HEK293 (cell line): ENCODE data around the gene COL5A1.

Experiments
- CTCF ChIA-PET: fragments of 350-600 bp; formaldehyde crosslinking; extraction: SDS; loops from one replicate; lab custom pipeline; 2021; ENCODE audit warnings: antibody characterized with exemption; lab: Yijun Ruan, JAX
- POLR2A ChIA-PET: fragments of 300-600 bp; formaldehyde crosslinking; extraction: SDS; loops from one replicate; lab custom pipeline; 2020; ENCODE audit warnings: antibody characterized with exemption, inconsistent platforms; lab: Yijun Ruan, JAX
- H3K27ac ChIP-seq: fragments of 200-500 bp; sonication (Bioruptor generic); 2 replicates; pipeline ENCODE4 v1.5.1; 2014; ENCODE audit warnings: low read depth, low read length, control low read depth, inconsistent platforms; ENCODE audit errors: extremely low read depth
- H3K36me3 ChIP-seq, 2 experiments: fragments of 200-500 bp in 1 of 2; sonication (Bioruptor generic) in 1 of 2; 1 replicate in 1 of 2; 2 replicates in 1 of 2; pipeline ENCODE4 v1.5.1; 2014 to 2017; ENCODE audit warnings: inconsistent platforms in 2 of 2, low read length in 2 of 2; ENCODE audit not compliant: control insufficient read depth in 2 of 2, insufficient read depth in 1 of 2
- H3K4me1 ChIP-seq: fragments of 200-500 bp; sonication (Bioruptor generic); 2 replicates; pipeline ENCODE4 v1.5.1; 2014; ENCODE audit warnings: mild to moderate bottlenecking, low read length, inconsistent platforms; ENCODE audit not compliant: control insufficient read depth, insufficient read depth
- H3K4me3 ChIP-seq: 2 replicates; pipeline ENCODE4 v1.5.1; 2011; ENCODE audit warnings: low read depth, mild to moderate bottlenecking, control low read depth, low read length, moderate library complexity
- H3K9me3 ChIP-seq: fragments of 200-500 bp; sonication (Bioruptor generic); 2 replicates; pipeline ENCODE4 v1.5.1; 2014; ENCODE audit warnings: low read depth, low read length, inconsistent platforms; ENCODE audit not compliant: control insufficient read depth, insufficient read depth
- GLI4 ChIP-seq: fragments of 450-650 bp; formaldehyde crosslinking; IDR thresholded peaks from 2 replicates; pipeline ENCODE4 v1.5.1; 2016; ENCODE audit warnings: missing biosample characterization, missing genetic modification characterization
- MEIS1 ChIP-seq: sonication (generic); formaldehyde crosslinking; IDR thresholded peaks from 2 replicates; pipeline ENCODE4 v1.8.1; 2022; ENCODE audit warnings: missing genetic modification reagents, mild to moderate bottlenecking, borderline replicate concordance
- MYNN ChIP-seq: fragments of 450-650 bp; formaldehyde crosslinking; IDR thresholded peaks from 2 replicates; pipeline ENCODE4 v1.5.1; 2016; ENCODE audit warnings: missing biosample characterization, missing genetic modification characterization, borderline replicate concordance
- SP3 ChIP-seq: fragments of 450-650 bp; formaldehyde crosslinking; IDR thresholded peaks from 2 replicates; pipeline ENCODE4 v1.5.1; 2016; ENCODE audit warnings: missing biosample characterization, missing genetic modification characterization
- SP7 ChIP-seq: fragments of 450-650 bp; formaldehyde crosslinking; IDR thresholded peaks from 2 replicates; pipeline ENCODE4 v1.5.1; 2016; ENCODE audit warnings: missing biosample characterization, missing genetic modification characterization
- TSHZ1 ChIP-seq: fragments of 450-650 bp; formaldehyde crosslinking; IDR thresholded peaks from 2 replicates; pipeline ENCODE4 v1.5.1; 2016; ENCODE audit warnings: missing biosample characterization, missing genetic modification characterization, borderline replicate concordance
- YY1 ChIP-seq: fragments of 450-650 bp; formaldehyde crosslinking; IDR thresholded peaks from 2 replicates; pipeline ENCODE4 v1.5.1; 2018; ENCODE audit warnings: missing biosample characterization, missing genetic modification characterization
- ZBTB44 ChIP-seq: fragments of 450-650 bp; IDR thresholded peaks from 2 replicates; pipeline ENCODE4 v1.5.1; 2018; ENCODE audit warnings: missing biosample characterization, mild to moderate bottlenecking, missing genetic modification characterization
- ZBTB48 ChIP-seq: fragments of 450-650 bp; formaldehyde crosslinking; IDR thresholded peaks from 2 replicates; pipeline ENCODE4 v1.5.1; 2016; ENCODE audit warnings: missing biosample characterization, missing genetic modification characterization
- ZBTB8A ChIP-seq: fragments of 450-650 bp; formaldehyde crosslinking; IDR thresholded peaks from 2 replicates; pipeline ENCODE4 v1.5.1; 2016; ENCODE audit warnings: missing biosample characterization, missing genetic modification characterization
- ZNF114 ChIP-seq: fragments of 450-650 bp; formaldehyde crosslinking; IDR thresholded peaks from 2 replicates; pipeline ENCODE4 v1.5.0; 2017; ENCODE audit warnings: missing biosample characterization, missing genetic modification characterization
- ZNF157 ChIP-seq: fragments of 450-650 bp; formaldehyde crosslinking; IDR thresholded peaks from 2 replicates; pipeline ENCODE4 v1.5.1; 2016; ENCODE audit warnings: missing biosample characterization, missing genetic modification characterization
- ZNF16 ChIP-seq: fragments of 450-650 bp; formaldehyde crosslinking; IDR thresholded peaks from 2 replicates; pipeline ENCODE4 v1.5.1; 2016; ENCODE audit warnings: low read depth, missing biosample characterization, missing genetic modification characterization
- ZNF366 ChIP-seq: fragments of 450-650 bp; formaldehyde crosslinking; conservative IDR thresholded peaks from 2 replicates; pipeline ENCODE4 v1.5.1; 2016; ENCODE audit warnings: missing biosample characterization, missing genetic modification characterization
- ZNF416 ChIP-seq: fragments of 450-650 bp; formaldehyde crosslinking; IDR thresholded peaks from 2 replicates; pipeline ENCODE4 v1.5.1; 2016; ENCODE audit warnings: missing biosample characterization, missing genetic modification characterization
- ZNF426 ChIP-seq: fragments of 450-650 bp; formaldehyde crosslinking; IDR thresholded peaks from 2 replicates; pipeline ENCODE4 v1.5.1; 2017; ENCODE audit warnings: missing biosample characterization, missing genetic modification characterization, mild to moderate bottlenecking, inconsistent platforms, moderate library complexity
- ZNF488 ChIP-seq: fragments of 450-650 bp; formaldehyde crosslinking; IDR thresholded peaks from 2 replicates; pipeline ENCODE4 v1.5.1; 2016; ENCODE audit warnings: missing biosample characterization, missing genetic modification characterization
- ZNF513 ChIP-seq: fragments of 450-650 bp; IDR thresholded peaks from 2 replicates; pipeline ENCODE4 v1.5.1; 2018; ENCODE audit warnings: missing biosample characterization, missing genetic modification characterization
- ZNF561 ChIP-seq: fragments of 450-650 bp; IDR thresholded peaks from 2 replicates; pipeline ENCODE4 v1.5.1; 2018; ENCODE audit warnings: missing biosample characterization, missing genetic modification characterization, borderline replicate concordance
- ZNF600 ChIP-seq: fragments of 450-650 bp; formaldehyde crosslinking; IDR thresholded peaks from 2 replicates; pipeline ENCODE4 v1.5.1; 2016; ENCODE audit warnings: missing biosample characterization, missing genetic modification characterization
- ZNF660 ChIP-seq: fragments of 450-650 bp; IDR thresholded peaks from 2 replicates; pipeline ENCODE4 v1.5.1; 2018; ENCODE audit warnings: missing biosample characterization, mild to moderate bottlenecking, missing genetic modification characterization
- ZNF670 ChIP-seq: fragments of 450-650 bp; formaldehyde crosslinking; IDR thresholded peaks from 2 replicates; pipeline ENCODE4 v1.5.1; 2016; ENCODE audit warnings: missing biosample characterization, missing genetic modification characterization, low read depth
- ZNF677 ChIP-seq: fragments of 450-650 bp; IDR thresholded peaks from 2 replicates; pipeline ENCODE4 v1.5.0; 2018; ENCODE audit warnings: missing biosample characterization, mild to moderate bottlenecking, missing genetic modification characterization, moderate library complexity
- ZNF704 ChIP-seq: fragments of 450-650 bp; formaldehyde crosslinking; IDR thresholded peaks from 2 replicates; pipeline ENCODE4 v1.5.1; 2016; ENCODE audit warnings: missing biosample characterization, missing genetic modification characterization
- ZNF792 ChIP-seq: fragments of 450-650 bp; formaldehyde crosslinking; IDR thresholded peaks from 2 replicates; pipeline ENCODE4 v1.5.1; 2016; ENCODE audit warnings: missing biosample characterization, missing genetic modification characterization
- ZNF843 ChIP-seq: fragments of 450-650 bp; formaldehyde crosslinking; IDR thresholded peaks from 2 replicates; pipeline ENCODE4 v1.5.1; 2016; ENCODE audit warnings: missing biosample characterization, missing genetic modification characterization

COL5A1 gene

GRCh38 chr9:134835448-134835847, 193.8 kb downstream of the COL5A1 start:
- POLR2A ChIA-PET = no interaction called here
- H3K9me3 ChIP-seq = no peaks in the 10 kb centered on the region
- CTCF ChIA-PET = interaction anchor here (0.6 kb wide), 1 partner anchor 104 kb away, joined by 3 read pairs; no protein-coding TSS in a partner anchor
- no peaks in the 10 kb centered on the region for H3K36me3 ChIP-seq
- no peak overlapping the region for H3K4me3 ChIP-seq
- no peak for TF ChIP-seq ZNF843 (tag by site-specific recombination)
- TF ChIP-seq ZNF416 (tag by site-specific recombination) = no peak
- TF ChIP-seq MEIS1 (CRISPR knock-in tag) = no peak
- TF ChIP-seq ZBTB8A (tag by site-specific recombination) = no peak
- TF ChIP-seq ZNF792 = no peak
- no peak for TF ChIP-seq ZBTB48 (tag by site-specific recombination)
- no peak for TF ChIP-seq SP3 (tag by site-specific recombination)
- no peak for TF ChIP-seq TSHZ1
- no peak for TF ChIP-seq MYNN (tag by site-specific recombination)
- no peak for TF ChIP-seq ZNF677 (tag by site-specific recombination)
- no peak for TF ChIP-seq ZNF704 (tag by site-specific recombination)
- no peak for TF ChIP-seq ZNF426 (tag by site-specific recombination)
- TF ChIP-seq ZNF513 (tag by site-specific recombination) = no peak
- TF ChIP-seq ZBTB44 = no peak
- TF ChIP-seq ZNF114 (tag by site-specific recombination) = no peak
- TF ChIP-seq, all 188 proteins: peak for 0
- H3K4me1 ChIP-seq = no peaks in the 10 kb centered on the region
- H3K27ac ChIP-seq = no peak overlapping the region

GRCh38 chr9:134835987-134836386, 194.4 kb downstream of the COL5A1 start:
- POLR2A ChIA-PET = no interaction called here

More at GRCh38 chr9:134835987-134836386, 194.4 kb downstream of the COL5A1 start:
- CTCF ChIA-PET = no interaction called here
- H3K4me3 ChIP-seq = no peak overlapping the region
- H3K9me3 ChIP-seq = no peaks in the 10 kb centered on the region
- H3K4me1 ChIP-seq = no peaks in the 10 kb centered on the region
- H3K36me3 ChIP-seq = no peaks in the 10 kb centered on the region
- H3K27ac ChIP-seq = no peak overlapping the region
- TF ChIP-seq ZNF660 (tag by site-specific recombination) (no peak), ZNF600 (tag by site-specific recombination) (no peak), ZNF366 (tag by site-specific recombination) (no peak), ZNF488 (tag by site-specific recombination) (no peak), ZNF677 (tag by site-specific recombination) (no peak), ZNF561 (tag by site-specific recombination) (no peak), ZNF157 (tag by site-specific recombination) (no peak), YY1 (no peak), GLI4 (tag by site-specific recombination) (no peak), ZNF16 (tag by site-specific recombination) (no peak), MEIS1 (CRISPR knock-in tag) (no peak), ZNF670 (tag by site-specific recombination) (no peak), SP7 (no peak)
